ENCODE results near the gene RGS12.

The RGS12 gene

GRCh38 chr4:3269991-3270611 is 22.7 kb upstream of the RGS12 start:
- FAIRE-seq = no peak
- no peak for DNase-seq (ENCODE audit: insufficient read length, low spot score)
- no peak for TF ChIP-seq CTCF (IDR thresholded peaks at IDR 0.05; ENCODE audit: insufficient read depth, missing control alignments)

- no peak for TF ChIP-seq CTCF (IDR thresholded peaks at IDR 0.05; ENCODE audit: insufficient read depth, missing control alignments)
- DNase-seq (ENCODE audit: insufficient read length, low spot score) (no peak), FAIRE-seq (no peak)
Measured at GRCh38 chr4:3271131-3271530, 21.7 kb upstream of the RGS12 start.

GRCh38 chr4:3276986-3277385 is 15.8 kb upstream of the RGS12 start:
- no peak for DNase-seq (ENCODE audit: insufficient read length, low spot score)
- TF ChIP-seq CTCF (IDR thresholded peaks at IDR 0.05; ENCODE audit: insufficient read depth, missing control alignments) = no peak
- FAIRE-seq = no peak

- no peak for DNase-seq (ENCODE audit: insufficient read length, low spot score)
- no peak for TF ChIP-seq CTCF (IDR thresholded peaks at IDR 0.05; ENCODE audit: insufficient read depth, missing control alignments)
- no peak for FAIRE-seq
Measured at GRCh38 chr4:3280466-3280865, 12.4 kb upstream of the RGS12 start.

- no peak for TF ChIP-seq CTCF (IDR thresholded peaks at IDR 0.05; ENCODE audit: insufficient read depth, missing control alignments)
- DNase-seq (ENCODE audit: insufficient read length, low spot score) (no peak), FAIRE-seq (no peak)
Measured at GRCh38 chr4:3283483-3283882, 9.3 kb upstream of the RGS12 start.

- DNase-seq (ENCODE audit: insufficient read length, low spot score) (no peak), FAIRE-seq (no peak)
- no peak for TF ChIP-seq CTCF (IDR thresholded peaks at IDR 0.05; ENCODE audit: insufficient read depth, missing control alignments)
Measured at GRCh38 chr4:3283916-3284315, 8.9 kb upstream of the RGS12 start.

GRCh38 chr4:3284734-3285557 is 7.9 kb upstream of the RGS12 start:
- DNase-seq (ENCODE audit: insufficient read length, low spot score) (no peak), FAIRE-seq (no peak)
- TF ChIP-seq CTCF (IDR thresholded peaks at IDR 0.05; ENCODE audit: insufficient read depth, missing control alignments) = no peak
